RPMI8226 (cell line): ENCODE measurements around the gene DPM2.

Experiments
- DNase-seq: peaks from one replicate; pipeline ENCODE4 v3.0.0-alpha.2; 2015

The DPM2 gene

GRCh38 chr9:127916720-127917581 lies 20.7 kb downstream of the DPM2 start, which contains the start of gene ST6GALNAC4:
Gene ST6GALNAC4 (minus strand): TSS chr9:127917041. CDS start chr9:127916419, 622 bp downstream.
- DNase-seq: peak; percentile 97

GRCh38 chr9:127915801-127916719 lies 21.6 kb downstream of the DPM2 start:
- DNase-seq: peak; percentile 96

GRCh38 chr9:127915325-127915752 lies 22.3 kb downstream of the DPM2 start:
- no peak for DNase-seq

GRCh38 chr9:127913682-127914081 lies 24.0 kb downstream of the DPM2 start:
- DNase-seq: no peak

GRCh38 chr9:127912882-127913281 lies 24.8 kb downstream of the DPM2 start:
- no peak for DNase-seq

GRCh38 chr9:127912296-127912695 lies 25.4 kb downstream of the DPM2 start:
- no peak for DNase-seq

- no peak for DNase-seq
Observed at GRCh38 chr9:127910613-127911205, 26.9 kb downstream of the DPM2 start.

GRCh38 chr9:127909839-127910273 lies 27.8 kb downstream of the DPM2 start:
- no peak for DNase-seq

GRCh38 chr9:127908660-127908926 lies 29.1 kb downstream of the DPM2 start:
- DNase-seq: no peak

- no peak for DNase-seq
Observed at GRCh38 chr9:127907867-127908659, 29.6 kb downstream of the DPM2 start.

GRCh38 chr9:127905788-127906191 lies 31.9 kb downstream of the DPM2 start:
- DNase-seq: no peak

- no peak for DNase-seq
Observed at GRCh38 chr9:127905004-127905728, 32.5 kb downstream of the DPM2 start.

GRCh38 chr9:127904561-127905003 lies 33.1 kb downstream of the DPM2 start:
- DNase-seq: no peak

- DNase-seq: peak; percentile 30
Observed at GRCh38 chr9:127903557-127904475, 33.8 kb downstream of the DPM2 start.

GRCh38 chr9:127899128-127899943 lies 38.3 kb downstream of the DPM2 start, which contains the start of gene ST6GALNAC6:
Gene ST6GALNAC6 (minus strand): TSS chr9:127899603. CDS start chr9:127897981, 1,622 bp downstream.
- peak; percentile 92 for DNase-seq

GRCh38 chr9:127898433-127899127 lies 39.1 kb downstream of the DPM2 start:
- peak; percentile 42 for DNase-seq

- peak; percentile 36 for DNase-seq
Observed at GRCh38 chr9:127897193-127897692, 40.4 kb downstream of the DPM2 start.

- DNase-seq: no peak
Observed at GRCh38 chr9:127896395-127897192, 41.1 kb downstream of the DPM2 start.
